Activated B cell treated with CpG ODN at 0.5 μM for 24 hours (primary cell): ENCODE results near the gene SNPH. TPM values are rescaled to one million over a fixed set of nuclear protein-coding genes. Genes with fewer than 3 reads are reported as not detected.

Experiments
- ATAC-seq: fragments of 200-7000 bp; cut with Tn5 transposase; one replicate; pipeline ENCODE4 v1.10.0; 2021; ENCODE audit warnings: low read depth, mild to moderate bottlenecking, moderate library complexity
- CTCF ChIA-PET: fragments of 350-600 bp; sonication (Branson Sonifier 250); formaldehyde crosslinking; loops from one replicate; lab custom pipeline; 2021; ENCODE audit warnings: antibody characterized with exemption; lab: Charles Lee
- POLR2A ChIA-PET: fragments of 350-600 bp; sonication (Branson Sonifier 250); formaldehyde crosslinking; loops from one replicate; lab custom pipeline; 2021; ENCODE audit warnings: antibody characterized with exemption; lab: Charles Lee
- DNase-seq: peaks from one replicate; pipeline ENCODE4 v3.0.0; 2022
- H3K27ac Mint-ChIP-seq: one replicate; pipeline ENCODE4 v1.8.0; 2020; ENCODE audit warnings: mixed read lengths
- H3K27me3 Mint-ChIP-seq: one replicate; pipeline ENCODE4 v1.8.0; 2021; ENCODE audit warnings: mixed read lengths
- H3K36me3 Mint-ChIP-seq: one replicate; pipeline ENCODE4 v1.8.0; 2021; ENCODE audit warnings: low read depth, mixed read lengths
- H3K4me1 Mint-ChIP-seq: one replicate; pipeline ENCODE4 v1.8.0; 2021; ENCODE audit warnings: mixed read lengths
- H3K4me3 Mint-ChIP-seq: one replicate; pipeline ENCODE4 v1.8.0; 2020; ENCODE audit warnings: mild to moderate bottlenecking, mixed read lengths
- H3K9me3 Mint-ChIP-seq: one replicate; pipeline ENCODE4 v1.8.0; 2020; ENCODE audit warnings: mixed read lengths
- CTCF ChIP-seq: fragments of 200-600 bp; IDR thresholded peaks from one replicate; pipeline ENCODE4 v1.8.0; 2022; ENCODE audit warnings: antibody characterized with exemption, mild to moderate bottlenecking
- intact Hi-C: fragments of 100-400 bp; cut with micrococcal nuclease; formaldehyde crosslinking; loops from one replicate; pipeline ENCODE4 v1.15.1; 2024
- total RNA-seq: library from RNA; stranded (reverse); gene quantifications from 2 replicates; pipeline ENCODE4 v1.2.3, GENCODE V29; 2022

SNPH gene
- total RNA-seq, 1 donor from 2014 or later, result 0.86 TPM

- H3K4me3 Mint-ChIP-seq, result no peak overlapping the region
- POLR2A ChIA-PET, result interaction anchor here (0.6 kb wide), 1 partner anchor 201 kb away, joined by 3 read pairs; no protein-coding TSS in a partner anchor
- no peak for ATAC-seq
- DNase-seq, result no peak
- H3K4me1 Mint-ChIP-seq, result no peaks in the 10 kb centered on the region
- no peaks in the 10 kb centered on the region for H3K27me3 Mint-ChIP-seq
- no peak for TF ChIP-seq CTCF
- intact Hi-C loops, result no loop called here
- no peaks in the 10 kb centered on the region for H3K36me3 Mint-ChIP-seq
- H3K9me3 Mint-ChIP-seq, result no peaks in the 10 kb centered on the region
- CTCF ChIA-PET, result no interaction called here
- no peak overlapping the region for H3K27ac Mint-ChIP-seq
These were observed 36.8 kb downstream of the SNPH start for GRCh38 chr20:1302685-1303541.

GRCh38 chr20:1304710-1305515 lies 38.8 kb downstream of the SNPH start:
- Mint-ChIP-seq H3K9me3 (no peaks in the 10 kb centered on the region), H3K4me3 (no peak overlapping the region), H3K4me1 (no peaks in the 10 kb centered on the region), H3K27me3 (no peaks in the 10 kb centered on the region), H3K36me3 (no peaks in the 10 kb centered on the region), H3K27ac (no peak overlapping the region)
- ATAC-seq (no peak), DNase-seq (no peak)
- intact Hi-C loops, result no loop called here
- CTCF ChIA-PET, result interaction anchor here (1.1 kb wide), 1 partner anchor 132 kb away, joined by 3 read pairs; no protein-coding TSS in a partner anchor
- no peak for TF ChIP-seq CTCF
- POLR2A ChIA-PET, result no interaction called here

- Mint-ChIP-seq H3K4me1 (no peaks in the 10 kb centered on the region), H3K36me3 (no peaks in the 10 kb centered on the region), H3K27me3 (no peaks in the 10 kb centered on the region), H3K4me3 (no peak overlapping the region), H3K9me3 (no peaks in the 10 kb centered on the region), H3K27ac (no peak overlapping the region)
- TF ChIP-seq CTCF, result no peak
- no peak for DNase-seq
- intact Hi-C loops, result no loop called here
- ATAC-seq, result no peak
- ChIA-PET POLR2A (no interaction called here), CTCF (interaction anchor here (1.1 kb wide), 1 partner anchor 131 kb away, joined by 3 read pairs; no protein-coding TSS in a partner anchor)
These were observed 39.6 kb downstream of the SNPH start for GRCh38 chr20:1305712-1306111.

GRCh38 chr20:1306316-1307135 lies 40.4 kb downstream of the SNPH start:
- intact Hi-C loops, result no loop called here
- no peaks in the 10 kb centered on the region for H3K9me3 Mint-ChIP-seq
- no peak overlapping the region for H3K27ac Mint-ChIP-seq
- ChIA-PET POLR2A (no interaction called here), CTCF (interaction anchor here (0.8 to 1.1 kb wide), 2 partner anchors 8 to 130 kb away, joined by 3 read pairs; no protein-coding TSS in a partner anchor)
- H3K4me3 Mint-ChIP-seq, result no peak overlapping the region
- DNase-seq (no peak), ATAC-seq (no peak)
- H3K4me1 Mint-ChIP-seq, result no peaks in the 10 kb centered on the region
- H3K27me3 Mint-ChIP-seq, result no peaks in the 10 kb centered on the region
- TF ChIP-seq CTCF, result no peak
- H3K36me3 Mint-ChIP-seq, result no peaks in the 10 kb centered on the region
